CD4-positive, alpha-beta T cell treated with Interferon alpha-2 for 1 hour (primary cell): ENCODE measurements around the gene FKBP1B.
"Not testable (repeated sequence)": the region's sequence is repeated elsewhere in the genome, so short reads cannot be mapped to it uniquely, and the experiment has no call there.

ENCODE experiments used
- DNase-seq, 2 donors: peaks; one replicate each; pipeline ENCODE4 v3.0.0-alpha.2; 2020 to 2022

FKBP1B gene

GRCh38 chr2:24049485-24050021 is at the start of gene FKBP1B:
Gene FKBP1B, plus strand, starts transcription at chr2:24049741. Its CDS starts 109 bp downstream, at chr2:24049850.
- peak; percentile 40 to 73 for DNase-seq

GRCh38 chr2:24007693-24008092 is 41.8 kb upstream of the FKBP1B start:
- no peak for DNase-seq

GRCh38 chr2:24008672-24009366 is 40.7 kb upstream of the FKBP1B start:
- no peak for DNase-seq

GRCh38 chr2:24009367-24009679 is 40.2 kb upstream of the FKBP1B start:
- DNase-seq = no peak

GRCh38 chr2:24009680-24010476 is 39.7 kb upstream of the FKBP1B start, which contains the start of gene MFSD2B:
Gene MFSD2B, plus strand, starts transcription at chr2:24010085. Its CDS starts 12 bp downstream, at chr2:24010097.
- no peak for DNase-seq

- no peak for DNase-seq
Observed at GRCh38 chr2:24010477-24011249, 38.9 kb upstream of the FKBP1B start.

GRCh38 chr2:24011250-24012104 is 38.1 kb upstream of the FKBP1B start:
- DNase-seq = no peak

- no peak for DNase-seq
Observed at GRCh38 chr2:24012521-24013188, 36.9 kb upstream of the FKBP1B start.

- not testable (repeated sequence) for DNase-seq
Observed at GRCh38 chr2:24014902-24015301, 34.6 kb upstream of the FKBP1B start.

- no peak for DNase-seq
Observed at GRCh38 chr2:24015562-24016375, 33.8 kb upstream of the FKBP1B start.

GRCh38 chr2:24016376-24016761 is 33.2 kb upstream of the FKBP1B start:
- no peak for DNase-seq

GRCh38 chr2:24016853-24017703 is 32.5 kb upstream of the FKBP1B start:
- DNase-seq = no peak

- no peak for DNase-seq
Observed at GRCh38 chr2:24017711-24018110, 31.8 kb upstream of the FKBP1B start.

- DNase-seq = no peak
Observed at GRCh38 chr2:24018241-24018640, 31.3 kb upstream of the FKBP1B start.

- no peak for DNase-seq
Observed at GRCh38 chr2:24019729-24020128, 29.8 kb upstream of the FKBP1B start.

GRCh38 chr2:24020244-24020643 is 29.3 kb upstream of the FKBP1B start:
- no peak for DNase-seq

GRCh38 chr2:24021122-24021998 is 28.2 kb upstream of the FKBP1B start:
- peak in 1 of 2 donors; percentile 7 for DNase-seq

- DNase-seq = no peak
Observed at GRCh38 chr2:24022324-24022974, 27.1 kb upstream of the FKBP1B start.
